GM12892 (cell line): ENCODE results near the gene FAM3C.
"Not testable (repeated sequence)": the region's sequence is repeated elsewhere in the genome, so short reads cannot be mapped to it uniquely, and the experiment has no call there.

ENCODE experiments used
- POLR2A ChIP-seq: IDR thresholded peaks from 2 replicates; pipeline ENCODE4 v1.6.1; 2011; ENCODE audit warnings: low read depth, low read length, control low read depth
- POLR2AphosphoS5 ChIP-seq: IDR thresholded peaks from 2 replicates; pipeline ENCODE4 v1.6.1; 2011; ENCODE audit warnings: low read depth, low read length, control low read depth

- not testable (repeated sequence) for TF ChIP-seq POLR2A, POLR2AphosphoS5
These were observed 25.6 kb upstream of the FAM3C start for GRCh38 chr7:121421743-121422142.
